SJCRH30 (cell line): ENCODE results near the gene KLRF2. TPM values are rescaled to one million over a fixed set of nuclear protein-coding genes. Genes with fewer than 3 reads are reported as not detected.

ENCODE experiments used
- DNase-seq, 2 experiments: peaks; one replicate each; pipeline ENCODE4 v3.0.0-alpha.2; 2015 to 2020
- H3K27ac ChIP-seq: fragments of 250-450 bp; sonication (Bioruptor Pico); 2 replicates; pipeline ENCODE4 v1.5.1; 2020; ENCODE audit warnings: mild to moderate bottlenecking, moderate library complexity
- H3K27me3 ChIP-seq: fragments of 250-450 bp; sonication (Bioruptor Pico); 2 replicates; pipeline ENCODE4 v1.5.1; 2020; ENCODE audit warnings: mild to moderate bottlenecking, moderate library complexity
- H3K36me3 ChIP-seq: fragments of 250-450 bp; sonication (Bioruptor Pico); 2 replicates; pipeline ENCODE4 v1.5.1; 2020; ENCODE audit warnings: mild to moderate bottlenecking, moderate library complexity
- H3K4me1 ChIP-seq: fragments of 250-450 bp; sonication (Bioruptor Pico); 2 replicates; pipeline ENCODE4 v1.5.1; 2020; ENCODE audit warnings: mild to moderate bottlenecking, moderate library complexity
- H3K4me3 ChIP-seq: fragments of 250-450 bp; sonication (Bioruptor Pico); 2 replicates; pipeline ENCODE4 v1.5.1; 2020; ENCODE audit warnings: mild to moderate bottlenecking, moderate library complexity
- H3K9me3 ChIP-seq: fragments of 250-450 bp; sonication (Bioruptor Pico); replicated peaks from 2 replicates; pipeline ENCODE4 v1.5.1; 2020; ENCODE audit warnings: mild to moderate bottlenecking, moderate library complexity
- total RNA-seq: library from RNA; depleted of rRNA; stranded (reverse); fragments of >200 nt; shearing (Covaris generic); gene quantifications from 2 replicates; pipeline ENCODE4 v1.2.3, GENCODE V29; 2014; rRNA removed

KLRF2 gene
- total RNA-seq: not detected in 2 replicates

GRCh38 chr12:9881246-9881645 lies at the start of gene KLRF2:
Gene KLRF2, plus strand, starts transcription at chr12:9881489. Its CDS starts 107 bp downstream, at chr12:9881596.
- no peak for DNase-seq
- Histone ChIP-seq H3K27me3 (no peaks in the 10 kb centered on the region), H3K4me3 (no peak within 1 kb of the TSS), H3K36me3 (no peaks in the 10 kb centered on the region), H3K27ac (no peak within 1 kb of the TSS), H3K9me3 (no peaks in the 10 kb centered on the region), H3K4me1 (no peaks in the 10 kb centered on the region)

GRCh38 chr12:9831720-9832119 lies 49.6 kb upstream of the KLRF2 start:
- no peaks in the 10 kb centered on the region for H3K27me3 ChIP-seq
- no peak overlapping the region for H3K4me3 ChIP-seq
- no peaks in the 10 kb centered on the region for H3K9me3 ChIP-seq
- H3K36me3 ChIP-seq: no peaks in the 10 kb centered on the region
- no peak overlapping the region for H3K27ac ChIP-seq
- no peak for DNase-seq
- H3K4me1 ChIP-seq: no peaks in the 10 kb centered on the region

DNA sequence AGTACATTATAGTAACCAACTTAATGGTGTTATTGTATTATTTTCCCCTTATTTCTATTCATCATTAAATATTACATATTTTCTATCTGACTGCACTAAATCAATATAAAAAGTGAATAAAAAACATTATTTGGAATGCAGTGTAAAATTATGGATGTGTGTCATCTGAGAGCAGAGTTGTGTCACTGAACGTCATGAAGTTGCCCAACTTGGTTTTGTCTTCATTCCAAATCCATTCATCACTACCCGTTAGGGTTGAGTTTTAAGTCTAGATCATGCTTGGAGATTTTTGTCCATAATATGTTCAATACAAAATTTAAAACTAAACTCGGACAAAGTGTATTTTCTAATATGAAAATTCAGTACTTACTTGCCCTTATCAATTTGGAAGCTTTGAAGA lies 37.9 kb upstream of the KLRF2 start:
- Histone ChIP-seq H3K4me3 (no peak overlapping the region), H3K36me3 (no peaks in the 10 kb centered on the region), H3K27me3 (no peaks in the 10 kb centered on the region), H3K4me1 (no peaks in the 10 kb centered on the region), H3K9me3 (no peaks in the 10 kb centered on the region), H3K27ac (no peak overlapping the region)
- no peak for DNase-seq

- Histone ChIP-seq H3K27me3 (no peaks in the 10 kb centered on the region), H3K4me1 (no peaks in the 10 kb centered on the region), H3K27ac (no peak overlapping the region), H3K9me3 (no peaks in the 10 kb centered on the region), H3K36me3 (no peaks in the 10 kb centered on the region), H3K4me3 (no peak overlapping the region)
- no peak for DNase-seq
Observed at GRCh38 chr12:9848899-9849298, 32.4 kb upstream of the KLRF2 start.

GRCh38 chr12:9851050-9851449 lies 30.2 kb upstream of the KLRF2 start:
- Histone ChIP-seq H3K4me3 (no peak overlapping the region), H3K27me3 (no peaks in the 10 kb centered on the region), H3K4me1 (no peaks in the 10 kb centered on the region), H3K9me3 (no peaks in the 10 kb centered on the region), H3K27ac (no peak overlapping the region), H3K36me3 (no peaks in the 10 kb centered on the region)
- no peak for DNase-seq

DNA sequence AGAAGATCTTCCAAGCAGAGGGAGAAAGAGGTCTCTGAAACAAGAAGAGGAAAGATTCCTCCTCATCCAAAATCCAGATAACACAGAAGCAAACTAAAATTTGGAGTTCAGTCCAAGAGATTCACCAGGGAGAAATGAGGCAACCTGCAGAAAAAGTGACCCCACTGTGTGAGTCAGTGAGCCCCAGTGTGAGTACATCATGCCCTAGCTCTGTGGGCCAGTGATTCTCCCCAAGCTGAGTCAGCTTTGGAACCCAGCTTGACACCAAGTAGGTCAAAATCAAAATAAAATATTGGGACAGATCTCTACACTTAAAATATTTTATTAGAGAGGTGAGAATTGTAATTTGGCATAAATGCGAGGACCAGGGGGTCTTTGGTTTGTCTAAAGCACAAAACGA lies 29.4 kb upstream of the KLRF2 start:
- Histone ChIP-seq H3K9me3 (no peaks in the 10 kb centered on the region), H3K4me1 (no peaks in the 10 kb centered on the region), H3K27ac (no peak overlapping the region), H3K4me3 (no peak overlapping the region), H3K27me3 (no peaks in the 10 kb centered on the region), H3K36me3 (no peaks in the 10 kb centered on the region)
- no peak for DNase-seq

GRCh38 chr12:9856151-9856550 lies 25.1 kb upstream of the KLRF2 start:
- Histone ChIP-seq H3K27ac (no peak overlapping the region), H3K27me3 (no peaks in the 10 kb centered on the region), H3K4me3 (no peak overlapping the region), H3K4me1 (no peaks in the 10 kb centered on the region), H3K9me3 (no peaks in the 10 kb centered on the region), H3K36me3 (no peaks in the 10 kb centered on the region)
- no peak for DNase-seq

GRCh38 chr12:9856894-9857293 lies 24.4 kb upstream of the KLRF2 start:
- no peaks in the 10 kb centered on the region for H3K36me3 ChIP-seq
- no peak overlapping the region for H3K4me3 ChIP-seq
- no peak for DNase-seq
- H3K27ac ChIP-seq: no peak overlapping the region
- H3K4me1 ChIP-seq: no peaks in the 10 kb centered on the region
- H3K27me3 ChIP-seq: no peaks in the 10 kb centered on the region
- H3K9me3 ChIP-seq: no peaks in the 10 kb centered on the region

DNA sequence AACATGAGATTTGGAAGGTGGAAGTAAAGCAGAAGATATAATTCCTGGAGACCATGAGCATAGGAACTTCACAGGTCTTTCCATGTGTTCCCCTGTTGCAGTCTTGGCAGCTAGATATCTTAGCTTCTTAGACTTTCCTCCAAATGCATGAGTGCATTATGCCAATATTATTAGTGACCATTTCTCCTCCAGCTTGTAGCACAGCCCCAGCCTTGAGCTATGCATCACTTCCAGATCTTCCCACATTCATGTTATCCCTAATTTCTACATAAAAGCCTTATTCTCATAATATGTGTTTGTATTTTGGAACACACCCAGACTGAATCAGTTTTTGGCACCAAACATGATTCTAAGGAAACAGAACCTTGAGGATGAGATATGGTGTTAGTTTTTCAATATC lies 23.2 kb upstream of the KLRF2 start:
- H3K4me1 ChIP-seq: no peaks in the 10 kb centered on the region

GRCh38 chr12:9864913-9865675 lies 16.2 kb upstream of the KLRF2 start:
- H3K4me1 ChIP-seq: peaks cover 4% of the 10 kb centered on the region; the same call in 1 of the 2 replicates
- DNase-seq: no peak
- H3K4me3 ChIP-seq: no peak overlapping the region
- H3K27me3 ChIP-seq: no peaks in the 10 kb centered on the region
- no peaks in the 10 kb centered on the region for H3K9me3 ChIP-seq
- H3K27ac ChIP-seq: no peak overlapping the region
- H3K36me3 ChIP-seq: no peaks in the 10 kb centered on the region

More for the DNA sequence above, 23.2 kb upstream of the KLRF2 start:
- DNase-seq: no peak
- Histone ChIP-seq H3K4me3 (no peak overlapping the region), H3K27ac (no peak overlapping the region), H3K27me3 (no peaks in the 10 kb centered on the region), H3K36me3 (no peaks in the 10 kb centered on the region), H3K9me3 (no peaks in the 10 kb centered on the region)

DNA sequence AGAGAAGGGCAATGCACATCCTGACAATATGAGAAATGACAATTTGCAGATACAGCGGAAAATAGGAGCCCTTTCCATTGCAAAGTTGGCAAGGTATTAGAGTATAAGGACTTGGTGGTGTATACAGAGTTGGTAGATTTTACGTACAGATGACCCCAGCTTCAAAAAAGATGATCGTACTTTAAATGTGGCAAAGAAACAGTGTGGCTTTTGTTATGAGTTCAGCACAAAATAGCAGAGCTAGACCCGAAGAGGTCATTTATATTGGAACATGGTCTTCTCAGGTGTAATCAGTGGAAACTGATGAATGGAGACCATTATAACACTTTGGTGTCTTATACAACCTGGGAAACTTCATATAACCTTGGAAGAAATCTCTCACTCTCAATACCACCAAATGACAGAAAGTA lies 14.4 kb upstream of the KLRF2 start:
- H3K9me3 ChIP-seq: no peaks in the 10 kb centered on the region
- no peaks in the 10 kb centered on the region for H3K36me3 ChIP-seq
- H3K4me3 ChIP-seq: no peak overlapping the region
- H3K27ac ChIP-seq: no peak overlapping the region
- H3K4me1 ChIP-seq: peaks cover 4% of the 10 kb centered on the region; the same call in 1 of the 2 replicates
- H3K27me3 ChIP-seq: no peaks in the 10 kb centered on the region
- DNase-seq: no peak

- Histone ChIP-seq H3K36me3 (no peaks in the 10 kb centered on the region), H3K27me3 (no peaks in the 10 kb centered on the region), H3K4me3 (no peak overlapping the region), H3K4me1 (peaks cover 4% of the 10 kb centered on the region; the same call in 1 of the 2 replicates), H3K9me3 (no peaks in the 10 kb centered on the region), H3K27ac (no peak overlapping the region)
- DNase-seq: no peak
Observed at GRCh38 chr12:9867531-9867930, 13.8 kb upstream of the KLRF2 start.

- Histone ChIP-seq H3K27me3 (peaks cover 2% of the 10 kb centered on the region; the same call in 1 of the 2 replicates), H3K4me3 (no peak overlapping the region), H3K4me1 (peaks cover 4% of the 10 kb centered on the region; the same call in 1 of the 2 replicates), H3K27ac (no peak overlapping the region), H3K9me3 (no peaks in the 10 kb centered on the region), H3K36me3 (no peaks in the 10 kb centered on the region)
- no peak for DNase-seq
Observed at GRCh38 chr12:9868311-9868801, 12.9 kb upstream of the KLRF2 start.

GRCh38 chr12:9868951-9869306 lies 12.4 kb upstream of the KLRF2 start:
- H3K4me1 ChIP-seq: peaks cover 4% of the 10 kb centered on the region; the same call in 1 of the 2 replicates
- no peaks in the 10 kb centered on the region for H3K9me3 ChIP-seq
- no peak overlapping the region for H3K4me3 ChIP-seq
- no peak overlapping the region for H3K27ac ChIP-seq
- H3K36me3 ChIP-seq: no peaks in the 10 kb centered on the region
- DNase-seq: no peak
- H3K27me3 ChIP-seq: peaks cover 3% of the 10 kb centered on the region; the same call in 1 of the 2 replicates

GRCh38 chr12:9869307-9870161 lies 11.8 kb upstream of the KLRF2 start, which contains the start of gene CLEC2B:
Gene CLEC2B, minus strand, starts transcription at chr12:9869354.
- Histone ChIP-seq H3K4me3 (no peak within 1 kb of the TSS), H3K9me3 (no peaks in the 10 kb centered on the region), H3K27ac (no peak within 1 kb of the TSS), H3K4me1 (peaks cover 4% of the 10 kb centered on the region; the same call in 1 of the 2 replicates), H3K27me3 (peaks cover 3% of the 10 kb centered on the region; the same call in 1 of the 2 replicates), H3K36me3 (no peaks in the 10 kb centered on the region)
- DNase-seq: no peak
